ENCODE results near the gene KLF11.
"Not testable (repeated sequence)": the region's sequence is repeated elsewhere in the genome, so short reads cannot be mapped to it uniquely, and the experiment has no call there.

The KLF11 gene

DNA sequence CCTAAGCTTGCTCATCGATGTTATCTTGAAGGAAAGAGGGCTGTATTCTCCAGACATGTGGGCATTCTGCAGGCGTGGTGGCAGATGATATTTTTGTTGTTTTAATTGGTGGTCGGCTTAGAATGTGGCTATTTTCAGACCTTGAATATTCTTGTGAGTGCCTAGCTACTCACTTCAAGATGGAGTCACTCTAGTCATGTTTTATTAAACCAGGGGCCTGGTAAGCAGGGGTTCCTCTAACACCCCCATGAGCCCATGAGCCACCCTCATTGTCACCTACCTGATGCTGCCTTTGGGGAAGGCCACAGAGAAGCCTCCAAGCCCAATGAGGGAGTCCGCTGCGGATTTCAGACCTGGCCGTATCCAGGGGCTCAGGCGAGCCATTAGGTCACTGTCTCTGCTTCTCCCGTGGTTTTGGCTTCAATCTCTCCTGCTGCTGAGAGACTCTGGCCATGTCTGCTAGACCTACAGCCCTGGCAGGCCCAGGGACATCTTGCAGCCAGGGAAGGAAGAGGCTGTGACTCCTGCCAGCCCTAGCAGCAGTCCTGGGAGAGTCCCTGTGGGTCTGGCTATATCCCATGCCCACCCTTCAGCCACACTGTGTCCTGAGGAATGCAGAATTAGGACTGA lies 16.3 kb upstream of the KLF11 start:
- DNase-seq (ENCODE audit: low read depth): no peak

DNA sequence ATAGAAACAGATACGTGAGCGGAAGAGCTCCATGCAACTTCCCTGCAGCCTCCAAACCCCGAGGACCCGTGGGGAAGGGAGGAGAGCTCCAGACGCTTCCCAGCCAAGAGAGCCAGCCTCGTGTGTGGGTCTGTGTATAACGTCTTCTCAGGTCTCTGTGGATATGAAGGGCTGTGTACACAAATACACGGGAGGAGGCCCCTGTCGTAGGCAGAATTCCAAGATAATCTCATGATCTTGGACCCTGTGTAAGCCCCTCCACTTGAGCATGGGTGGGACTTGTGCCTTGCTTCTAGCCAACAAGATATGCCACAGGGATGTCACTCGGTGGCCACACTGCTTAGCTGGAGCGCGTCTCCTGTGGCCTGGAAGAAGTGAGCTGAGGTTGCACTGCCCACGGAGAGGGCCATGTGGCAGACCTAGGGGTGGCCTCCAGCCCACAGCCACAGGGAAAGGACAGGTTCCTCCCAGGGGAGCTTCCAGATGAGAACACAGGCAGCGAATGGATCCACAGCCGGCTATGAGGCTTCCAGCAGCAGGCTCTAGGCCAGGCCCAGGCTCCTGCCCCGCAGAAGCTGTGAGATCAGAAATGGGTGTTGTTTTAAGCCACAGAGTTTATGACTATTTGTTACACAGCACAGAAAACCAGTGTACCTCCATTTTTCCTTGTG lies 15.6 kb upstream of the KLF11 start:
- DNase-seq (ENCODE audit: low read depth): no peak

DNA sequence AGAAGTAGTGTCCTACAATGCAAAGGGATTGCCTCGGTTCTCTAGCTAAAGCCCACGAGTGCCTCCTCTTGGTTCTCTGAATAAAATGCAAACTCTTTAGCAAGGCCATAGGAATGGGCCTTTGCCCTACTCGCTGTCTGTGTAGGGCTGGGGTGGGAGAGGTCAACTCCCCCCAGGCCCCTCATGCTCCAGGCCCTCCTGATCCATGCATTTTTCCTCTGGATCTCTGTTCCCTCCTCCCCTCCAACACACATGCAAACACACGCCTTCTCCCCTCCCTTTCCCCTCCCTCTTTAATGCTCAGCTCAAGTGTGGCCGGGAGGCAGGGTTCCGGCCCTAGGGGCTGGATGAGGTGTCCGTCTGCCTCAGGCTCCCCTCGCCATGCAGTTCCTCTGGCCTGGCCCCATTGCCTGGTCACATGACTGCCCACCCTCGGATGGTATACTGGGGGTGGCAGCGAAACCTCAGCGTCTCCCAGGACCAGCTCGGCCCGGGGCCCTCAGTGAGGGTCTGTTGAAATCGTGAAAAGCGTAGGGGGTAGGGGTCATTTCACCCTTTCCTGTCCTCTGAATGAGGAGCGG lies 14.9 kb upstream of the KLF11 start:
- no peak for DNase-seq (ENCODE audit: low read depth)

DNA sequence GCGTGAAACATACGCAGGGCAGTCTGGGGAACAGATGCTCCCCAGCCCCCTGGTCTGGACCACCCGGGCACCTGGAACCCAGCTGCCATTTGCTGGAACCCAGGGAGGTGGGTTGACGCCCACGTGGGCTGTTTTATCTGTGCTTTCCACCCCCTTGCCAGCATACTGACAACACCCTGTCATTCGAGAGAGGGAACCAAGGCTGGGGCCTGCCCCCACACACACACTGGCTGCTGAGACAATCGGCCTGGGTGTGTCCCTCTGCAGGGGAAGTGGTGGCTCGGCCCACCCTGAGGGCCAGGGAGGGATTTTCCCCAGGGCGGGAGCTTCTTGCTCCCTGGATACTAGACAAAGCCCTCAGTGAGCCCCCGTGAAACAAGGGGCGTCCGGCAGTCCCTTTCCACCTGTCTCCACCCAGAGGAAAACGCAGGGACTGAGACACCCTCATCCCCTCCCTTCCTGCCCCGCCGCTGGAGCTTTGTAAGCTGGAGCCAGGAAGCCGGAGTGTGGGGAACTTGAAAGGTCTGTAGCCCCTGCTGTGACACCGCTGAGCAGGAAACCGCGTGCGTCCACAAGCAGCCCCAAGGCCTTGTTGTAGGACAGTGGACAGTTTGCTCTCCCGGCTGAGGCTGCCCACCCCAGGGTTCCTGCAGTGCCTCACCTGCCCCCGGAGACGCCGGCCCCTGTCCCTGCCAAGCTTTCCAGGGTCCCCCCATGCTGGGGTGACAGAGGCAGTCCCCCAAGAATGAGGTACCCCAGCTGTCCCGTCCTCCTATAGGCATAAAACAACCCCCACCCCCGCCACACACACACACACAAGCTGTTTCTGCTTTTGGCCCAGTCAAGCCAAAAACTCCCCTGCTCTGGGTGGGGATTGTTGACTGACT lies 14.1 kb upstream of the KLF11 start:
- DNase-seq (ENCODE audit: low read depth): no peak

DNA sequence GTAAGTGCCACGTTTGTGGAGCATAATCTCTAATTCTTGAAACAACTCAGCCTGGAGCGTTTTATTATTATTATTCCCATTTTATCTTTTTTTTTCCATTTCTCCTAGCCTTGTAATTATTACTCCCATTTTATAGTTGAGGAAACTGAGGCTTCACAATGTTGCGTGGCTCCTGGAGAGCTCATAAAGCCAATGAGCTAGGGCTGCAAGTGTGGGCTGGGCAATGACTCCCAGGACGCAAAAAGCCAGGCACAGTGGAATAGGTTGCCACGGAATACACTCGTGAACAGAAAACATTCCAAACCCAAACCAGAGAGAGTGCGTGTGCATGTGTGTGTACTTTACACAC lies 13.5 kb upstream of the KLF11 start:
- no peak for DNase-seq (ENCODE audit: low read depth)

DNA sequence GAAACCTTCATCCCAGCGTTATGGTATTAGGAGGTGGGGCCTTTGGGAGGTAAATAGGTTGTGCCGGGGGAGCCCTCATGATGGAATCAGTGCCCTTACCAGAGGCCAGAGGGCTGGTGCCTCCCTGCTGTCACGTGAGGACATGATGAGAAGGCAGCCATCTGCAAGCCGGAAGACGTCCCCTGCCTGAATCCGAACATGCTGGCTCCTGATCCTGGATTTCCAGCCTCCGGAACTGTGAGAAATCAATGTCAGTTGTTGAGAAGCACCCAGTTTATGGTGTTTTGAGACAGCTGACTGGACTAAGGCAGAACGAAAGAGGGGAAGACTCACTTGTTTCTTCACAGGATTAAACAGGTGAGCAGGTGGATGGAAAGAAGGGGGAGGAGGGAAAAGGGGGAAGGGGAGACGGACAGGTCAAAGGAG lies 13.0 kb upstream of the KLF11 start:
- DNase-seq (ENCODE audit: low read depth): no peak

DNA sequence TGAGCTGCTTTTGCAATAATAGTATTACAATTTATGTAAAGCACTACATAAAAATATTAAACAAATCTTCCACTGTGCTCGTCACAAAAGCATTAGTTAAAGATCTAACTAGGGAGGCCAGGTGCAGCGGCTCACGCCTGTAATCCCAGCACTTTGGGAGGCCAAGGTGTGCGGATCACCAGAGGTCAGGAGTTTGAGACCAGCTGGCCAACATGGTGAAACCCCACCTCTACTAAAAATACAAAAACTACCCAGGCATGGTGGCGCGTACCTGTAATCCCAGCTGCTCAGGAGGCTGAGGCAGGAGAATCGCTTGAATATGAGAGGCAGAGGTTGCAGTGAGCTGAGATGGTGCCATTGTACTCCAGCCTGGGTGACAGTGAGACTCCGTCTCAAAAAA lies 12.6 kb upstream of the KLF11 start:
- not testable (repeated sequence) for DNase-seq (ENCODE audit: low read depth)

DNA sequence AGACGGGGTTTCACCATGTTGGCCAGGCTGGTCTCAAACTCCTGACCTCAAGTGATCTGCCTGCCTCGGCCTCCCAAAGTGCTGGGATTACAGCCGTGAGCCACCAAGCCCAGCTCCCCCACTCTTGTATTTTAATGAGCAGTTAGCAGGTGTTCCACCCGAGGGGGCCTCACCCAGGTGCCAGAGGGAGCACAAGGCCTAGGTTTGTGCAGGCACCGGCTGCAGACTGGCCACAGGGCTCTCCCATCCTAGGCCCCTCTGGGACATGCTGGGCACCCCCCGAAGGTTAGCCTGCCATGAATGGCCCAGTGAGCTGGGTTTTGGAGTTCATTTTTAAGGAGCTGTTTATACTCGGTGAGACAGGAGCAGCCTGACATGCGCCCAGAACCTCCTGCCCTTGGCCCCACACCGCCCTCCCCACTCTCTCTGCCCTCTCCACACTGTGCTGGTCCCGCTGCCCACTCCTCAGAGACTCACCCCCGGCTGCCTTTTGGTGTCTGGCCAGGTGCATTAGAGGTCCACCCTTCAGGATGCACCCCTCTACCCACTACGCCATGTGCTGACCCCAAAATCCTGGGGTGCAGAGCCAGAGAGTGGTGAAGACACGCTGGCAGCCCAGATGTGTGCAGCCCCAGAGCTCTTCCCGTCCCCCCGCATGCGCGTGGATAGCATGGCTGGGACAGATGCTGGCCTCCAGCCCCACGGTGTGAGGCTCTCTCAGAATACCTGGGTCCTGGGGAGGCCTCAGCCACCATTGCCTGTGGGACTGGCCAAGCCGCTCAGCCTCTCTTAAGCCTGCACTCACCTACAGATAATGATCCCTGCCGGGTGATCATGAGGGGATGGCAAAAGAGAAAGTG lies 11.2 kb upstream of the KLF11 start:
- DNase-seq (ENCODE audit: low read depth): no peak

DNA sequence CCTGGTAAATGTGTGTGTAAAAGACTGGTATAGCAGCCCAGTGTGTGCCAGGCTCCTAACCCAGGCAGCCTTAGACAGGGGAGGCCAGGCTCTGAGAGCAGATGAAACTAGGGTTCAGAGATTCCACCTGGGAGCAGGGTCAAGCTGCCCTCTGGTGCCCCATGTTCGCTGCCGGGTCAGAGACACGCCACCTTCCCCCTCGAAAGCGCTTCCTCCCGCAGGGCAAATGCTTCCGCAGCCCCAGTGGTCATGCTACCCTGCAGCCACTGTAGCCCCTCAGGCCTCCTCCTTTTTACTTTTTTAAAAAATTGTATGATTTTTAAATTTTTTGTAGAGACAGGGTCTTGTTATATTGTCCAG lies 10.6 kb upstream of the KLF11 start:
- DNase-seq (ENCODE audit: low read depth): no peak

DNA sequence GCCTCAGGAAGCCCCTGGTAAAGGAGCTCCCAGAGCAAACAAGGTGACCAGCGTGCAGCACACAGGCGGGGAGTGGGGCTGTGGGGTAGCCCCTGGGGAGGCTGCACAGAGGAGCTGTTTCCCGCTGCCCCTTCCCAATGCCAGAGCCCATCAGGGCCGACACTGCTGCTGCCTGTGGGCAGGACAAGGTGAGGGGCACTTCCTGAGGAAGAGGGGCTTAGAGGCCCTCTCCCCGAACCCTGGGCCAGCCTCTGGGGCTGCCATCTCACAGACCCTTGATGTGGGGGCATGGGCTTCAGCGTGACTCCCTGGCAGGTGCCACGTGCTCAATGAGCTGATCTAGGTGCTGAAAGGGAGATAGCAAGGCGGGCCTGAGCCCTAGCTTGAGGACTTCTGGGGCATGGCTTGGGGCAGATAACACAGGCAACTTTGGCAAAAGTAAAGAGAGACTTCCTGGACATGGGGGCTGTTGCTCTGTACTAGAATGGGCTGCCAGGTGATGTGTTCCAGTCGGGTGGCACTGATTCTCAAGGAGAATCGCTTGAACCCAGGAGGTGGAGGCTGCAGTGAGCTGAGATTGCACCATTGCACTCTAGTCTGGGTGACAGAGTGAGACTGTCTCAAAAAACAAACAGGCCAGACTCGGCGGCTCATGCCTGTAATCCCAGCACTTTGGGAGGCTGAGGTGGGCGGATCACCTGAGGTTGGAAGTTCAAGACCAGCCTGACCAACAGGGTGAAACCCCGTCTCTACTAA lies 9.9 kb upstream of the KLF11 start:
- no peak for DNase-seq (ENCODE audit: low read depth)

DNA sequence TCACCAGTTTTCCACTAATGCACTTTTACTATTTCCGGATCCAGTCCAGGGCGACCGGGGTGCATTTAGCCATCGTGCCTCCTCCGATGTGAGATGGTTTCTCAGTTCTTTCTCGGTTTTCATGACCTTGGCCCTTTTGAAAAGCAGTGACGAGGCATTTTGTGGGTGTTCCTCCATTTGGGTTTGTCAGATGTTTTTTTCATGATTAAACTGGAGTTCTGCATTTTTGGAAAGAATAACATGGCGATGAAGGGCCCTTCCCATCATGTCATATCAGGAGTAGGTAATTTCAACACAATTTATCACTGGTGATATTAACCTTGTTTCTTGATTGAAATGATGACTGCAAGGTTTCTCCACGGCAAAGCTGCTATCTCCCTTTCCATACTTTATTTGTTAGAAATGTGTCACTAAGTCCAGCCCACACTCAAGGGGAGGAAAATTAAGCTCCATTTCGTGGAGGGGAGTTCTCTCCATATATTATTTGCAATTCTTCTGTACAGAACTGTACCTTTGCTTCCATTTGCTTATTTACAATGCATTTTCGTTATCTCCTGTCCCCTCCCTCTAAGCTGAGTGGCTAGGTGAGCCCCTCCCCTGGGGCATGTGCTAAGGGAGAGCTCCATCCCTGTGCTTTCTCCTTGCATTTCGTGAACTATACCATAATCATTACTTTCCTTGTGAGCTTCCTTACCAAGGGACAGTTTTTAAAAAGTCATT lies 8.9 kb upstream of the KLF11 start:
- DNase-seq (ENCODE audit: low read depth): no peak

DNA sequence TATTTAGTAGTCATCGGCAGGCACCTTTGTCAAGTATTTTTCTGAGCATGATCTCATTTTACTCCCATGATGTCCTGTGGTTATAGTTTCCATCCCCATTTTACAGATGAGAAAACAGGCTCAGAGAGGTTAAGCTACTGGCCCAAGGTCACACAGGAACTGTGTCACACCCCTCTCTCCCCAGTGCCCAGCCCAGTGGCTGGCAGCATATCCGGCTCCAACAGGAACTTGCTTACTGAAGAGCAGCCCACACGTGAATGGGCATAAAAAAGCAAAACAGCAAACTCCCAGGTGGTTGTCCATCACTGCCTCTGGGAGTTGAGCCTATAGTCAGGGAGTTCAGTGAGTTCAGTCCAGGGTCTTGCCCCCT lies 8.3 kb upstream of the KLF11 start:
- no peak for DNase-seq (ENCODE audit: low read depth)

DNA sequence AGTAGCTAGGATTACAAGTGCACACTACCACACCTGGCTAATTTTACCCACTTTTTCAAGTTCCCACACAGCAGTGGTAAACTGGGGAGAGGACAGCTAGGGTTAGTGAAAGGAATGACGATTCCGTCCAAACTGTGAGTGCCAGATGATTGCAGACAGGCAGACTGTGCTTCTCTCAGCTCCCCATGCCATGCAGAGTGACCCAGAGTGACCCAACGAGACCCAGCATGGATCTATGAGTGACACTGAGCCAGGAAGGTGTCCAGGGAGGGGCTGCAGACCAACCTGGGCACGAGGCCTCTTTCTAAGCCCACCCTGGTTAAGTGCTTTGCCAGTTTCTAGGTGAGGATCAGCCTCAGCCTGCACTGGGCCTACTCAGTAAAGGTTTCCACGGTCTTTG lies 7.7 kb upstream of the KLF11 start:
- DNase-seq (ENCODE audit: low read depth): no peak

DNA sequence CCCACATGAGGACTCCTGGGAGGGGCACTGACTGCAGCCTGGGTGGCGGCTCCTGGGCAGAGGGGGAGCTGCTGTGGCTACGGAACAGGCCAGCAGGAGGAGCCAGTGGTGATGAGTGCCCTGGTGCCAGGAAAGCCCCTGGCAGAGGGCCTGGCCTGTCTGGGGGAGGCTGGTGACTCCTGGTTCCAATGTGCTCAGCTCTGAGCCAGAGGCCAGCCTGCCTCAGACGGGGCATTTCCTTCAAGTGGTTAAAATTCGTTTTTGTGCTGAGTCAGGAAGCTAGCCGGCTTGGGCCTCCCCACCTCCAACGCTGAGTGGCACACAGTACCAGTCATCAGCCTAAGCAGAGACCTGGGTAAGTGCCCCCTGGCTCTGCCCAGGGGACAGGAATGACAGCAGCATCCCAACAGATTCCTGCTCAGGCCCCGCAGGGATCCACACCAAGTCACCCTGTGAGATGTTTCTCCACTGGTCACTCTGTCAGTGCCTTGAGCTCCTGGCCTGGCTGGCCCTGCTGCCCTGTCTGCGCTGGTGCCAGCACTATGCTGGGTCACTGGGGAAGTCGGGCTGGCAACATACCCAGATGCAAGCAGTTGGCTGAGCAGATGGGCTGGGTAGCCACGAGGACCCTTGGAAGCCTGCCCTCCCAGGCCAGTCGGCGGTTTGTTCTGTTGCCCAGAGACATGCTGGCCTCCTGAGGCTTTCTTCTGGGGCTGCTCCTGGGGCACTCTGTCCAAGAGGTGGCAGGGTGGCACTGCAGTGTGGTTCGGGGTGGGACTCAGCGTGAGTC lies 7.1 kb upstream of the KLF11 start:
- DNase-seq (ENCODE audit: low read depth): peak; percentile 90

DNA sequence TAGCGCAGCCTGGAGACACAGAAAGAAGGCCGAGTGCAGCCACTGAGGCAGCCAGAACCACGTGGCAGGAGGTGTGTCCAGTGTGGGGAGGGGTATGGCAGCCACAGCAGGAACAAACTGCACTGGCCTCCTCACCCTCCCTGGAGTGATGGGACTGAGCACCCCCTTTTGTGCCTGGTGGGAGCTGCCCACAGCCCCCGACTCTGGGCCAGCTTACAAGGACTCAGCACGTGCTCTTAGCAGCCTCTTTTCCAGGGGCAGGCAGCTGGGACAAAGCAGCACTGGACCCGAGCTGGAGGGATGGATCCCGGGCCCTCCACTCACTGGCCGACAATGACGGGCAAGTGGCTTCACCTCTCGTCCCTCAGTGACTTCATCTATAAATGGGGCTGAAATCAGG lies 5.2 kb upstream of the KLF11 start:
- no peak for DNase-seq (ENCODE audit: low read depth)

DNA sequence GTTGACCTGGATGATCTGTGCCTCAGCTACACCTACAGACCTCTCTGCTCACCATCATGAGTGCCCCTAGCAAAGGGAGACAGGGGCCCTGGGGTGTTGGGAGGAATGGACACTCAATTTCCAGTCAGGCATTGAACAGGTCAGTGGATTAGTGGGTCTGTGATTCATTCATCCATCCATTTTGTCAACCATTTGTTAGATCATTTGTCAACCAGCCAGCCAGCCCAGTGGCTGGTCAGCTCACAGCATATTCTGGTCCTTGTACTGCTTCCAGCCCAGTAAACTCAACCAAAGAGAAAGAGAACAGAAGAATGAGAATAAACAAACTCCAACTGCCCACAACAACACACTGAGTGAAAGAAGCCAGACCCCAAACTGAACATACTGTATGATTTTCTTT lies 4.6 kb upstream of the KLF11 start:
- DNase-seq (ENCODE audit: low read depth): no peak

DNA sequence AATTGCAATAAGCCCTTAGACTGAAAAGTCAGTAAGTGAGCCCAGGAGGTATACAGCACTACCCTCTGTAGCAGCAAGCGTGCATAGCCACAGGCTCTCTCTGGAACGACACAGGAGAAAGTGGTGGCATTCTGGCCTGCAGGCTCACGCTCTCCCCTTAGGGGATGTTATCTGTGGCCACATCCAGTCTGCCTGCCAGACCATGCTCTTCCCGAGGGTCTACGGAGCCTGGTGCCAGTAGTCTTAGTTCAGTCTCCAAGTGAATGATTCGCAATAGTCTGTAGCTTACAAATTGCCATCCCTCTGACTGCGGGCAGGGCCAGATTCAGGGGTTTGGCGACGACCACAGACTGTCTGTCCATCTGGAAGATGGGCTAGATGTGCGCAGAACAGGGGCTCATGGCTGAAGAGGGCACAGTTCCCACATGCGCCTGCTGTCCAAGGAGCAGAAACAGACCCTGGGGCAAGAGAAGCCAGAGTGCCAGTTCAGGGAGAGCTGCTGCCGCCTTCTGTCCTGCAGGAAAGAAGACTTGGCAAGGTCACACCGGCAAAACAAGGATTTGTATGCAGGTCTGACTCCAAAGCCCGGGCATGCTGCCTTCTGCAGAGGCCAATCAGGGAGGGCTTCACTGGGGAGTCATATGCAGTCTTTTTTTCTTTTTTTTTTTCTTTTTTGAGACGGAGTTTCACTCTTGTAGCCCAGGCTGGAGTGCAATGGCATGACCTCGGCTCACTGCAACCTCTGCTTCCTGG lies 3.5 kb upstream of the KLF11 start:
- peak; percentile 57 for DNase-seq (ENCODE audit: low read depth)

DNA sequence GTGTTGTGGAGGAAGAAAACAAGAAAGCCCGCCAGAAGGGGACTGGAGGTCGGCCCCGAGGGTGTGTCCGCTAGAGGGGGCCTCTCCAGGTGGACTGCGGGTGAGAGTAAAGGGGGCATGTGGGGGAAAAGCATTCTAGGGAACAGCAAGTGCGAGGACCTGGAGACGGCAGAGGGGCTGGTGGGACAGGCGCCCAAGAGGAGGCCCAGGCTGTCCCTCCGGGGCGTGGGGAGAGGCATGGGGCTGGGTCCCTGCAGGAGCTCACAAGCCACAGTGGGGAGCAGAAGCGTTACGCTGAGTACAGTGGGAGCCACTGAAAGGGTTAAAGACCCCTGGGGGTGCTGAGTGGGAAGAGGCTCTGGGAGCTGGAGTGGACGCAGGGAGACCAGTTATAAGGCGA lies 1.6 kb upstream of the KLF11 start:
- DNase-seq (ENCODE audit: low read depth): no peak
